ENCODE data around the gene C11orf42. TPM values are rescaled to one million over a fixed set of nuclear protein-coding genes. Genes with fewer than 3 reads are reported as not detected.

Gene C11orf42
- total and polyA plus RNA-seq, 2 donors (not counting 3 experiments of a cell fraction or from before 2014, with no cell fraction given) = not detected

DNA sequence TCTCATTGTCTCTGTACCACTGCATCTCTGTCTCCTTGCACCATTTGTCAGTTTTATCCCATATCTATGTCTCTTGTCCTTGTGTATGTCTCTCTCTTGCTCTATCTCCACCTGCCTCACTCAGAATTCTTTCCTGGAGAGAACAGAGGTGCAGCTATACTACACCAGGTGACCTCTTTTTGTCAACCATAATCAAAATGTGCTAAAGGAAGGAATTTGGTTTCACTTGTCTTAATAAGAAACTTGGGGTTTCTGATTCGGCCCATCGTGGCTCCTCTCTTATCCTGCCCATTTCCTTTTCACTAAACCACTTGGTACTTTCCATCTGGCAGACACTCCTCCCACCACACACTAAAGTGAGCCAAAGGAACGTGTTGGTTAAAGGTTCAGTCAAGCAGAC is 2.0 kb upstream of the C11orf42 start:
- dilution Hi-C loops (cut with MboI; ENCODE audit: extremely low pct_ligation_motif_present, low sequenced_read_pairs) (no loop called here), intact Hi-C loops (cut with micrococcal nuclease) (no loop called here)
- Histone ChIP-seq H3K4me1 (ENCODE audit: control insufficient read depth, extremely low read depth, insufficient read depth, low read length) (no peaks in the 10 kb centered on the region), H3K4me3 (replicated peaks in 1 of 3; ENCODE audit: insufficient read depth in 1 of 3, low read depth in 1 of 3, low read length in 3 of 3) (no peak overlapping the region), H3K27ac (ENCODE audit: insufficient read depth, low read depth, low read length) (no peak overlapping the region), H3K79me2 (ENCODE audit: control insufficient read depth, insufficient read depth, low read length) (no peaks in the 10 kb centered on the region), H3K36me3 (ENCODE audit: control insufficient read depth in 2 of 2, extremely low read depth in 1 of 2, insufficient read depth in 2 of 2, low read length in 2 of 2) (no peaks in the 10 kb centered on the region), H3K27me3 (ENCODE audit: control insufficient read depth in 2 of 2, insufficient read depth in 2 of 2, low read length in 2 of 2) (no peaks in the 10 kb centered on the region), H3K9me3 (replicated peaks; ENCODE audit: control insufficient read depth, insufficient read depth, low read length) (no peaks in the 10 kb centered on the region), H2AFZ (ENCODE audit: low read depth, low read length) (no peak overlapping the region), H4K20me1 (replicated peaks; ENCODE audit: control insufficient read depth, extremely low read depth, insufficient read depth, low read length) (no peaks in the 10 kb centered on the region), H3K9ac (replicated peaks; ENCODE audit: extremely low read depth, insufficient read depth, low read length) (no peak overlapping the region), H3K4me2 (ENCODE audit: insufficient read depth, low read length) (no peak overlapping the region), H3K9me1 (replicated peaks; ENCODE audit: control insufficient read depth, extremely low read depth, insufficient read depth, low read length) (no peaks in the 10 kb centered on the region)
- FAIRE-seq = no peak
- DNase-seq (ENCODE audit: low read depth, low spot score) = no peak
- TF ChIP-seq EZH2 (IDR thresholded peaks at IDR 0.05; ENCODE audit: borderline replicate concordance, low read depth, low read length, severe bottlenecking) = no peak
- TF ChIP-seq JUN (IDR thresholded peaks at IDR 0.05; ENCODE audit: borderline replicate concordance, insufficient read depth, insufficient read length, low read depth) = no peak
- TF ChIP-seq POLR2A (IDR thresholded peaks at IDR 0.05; ENCODE audit: low read depth, low read length) = no peak
- TF ChIP-seq, protein P1, sequence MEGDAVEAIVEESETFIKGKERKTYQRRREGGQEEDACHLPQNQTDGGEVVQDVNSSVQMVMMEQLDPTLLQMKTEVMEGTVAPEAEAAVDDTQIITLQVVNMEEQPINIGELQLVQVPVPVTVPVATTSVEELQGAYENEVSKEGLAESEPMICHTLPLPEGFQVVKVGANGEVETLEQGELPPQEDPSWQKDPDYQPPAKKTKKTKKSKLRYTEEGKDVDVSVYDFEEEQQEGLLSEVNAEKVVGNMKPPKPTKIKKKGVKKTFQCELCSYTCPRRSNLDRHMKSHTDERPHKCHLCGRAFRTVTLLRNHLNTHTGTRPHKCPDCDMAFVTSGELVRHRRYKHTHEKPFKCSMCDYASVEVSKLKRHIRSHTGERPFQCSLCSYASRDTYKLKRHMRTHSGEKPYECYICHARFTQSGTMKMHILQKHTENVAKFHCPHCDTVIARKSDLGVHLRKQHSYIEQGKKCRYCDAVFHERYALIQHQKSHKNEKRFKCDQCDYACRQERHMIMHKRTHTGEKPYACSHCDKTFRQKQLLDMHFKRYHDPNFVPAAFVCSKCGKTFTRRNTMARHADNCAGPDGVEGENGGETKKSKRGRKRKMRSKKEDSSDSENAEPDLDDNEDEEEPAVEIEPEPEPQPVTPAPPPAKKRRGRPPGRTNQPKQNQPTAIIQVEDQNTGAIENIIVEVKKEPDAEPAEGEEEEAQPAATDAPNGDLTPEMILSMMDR (IDR thresholded peaks at IDR 0.05; ENCODE audit: extremely low read depth in 1 of 2, insufficient read depth in 1 of 2, low read depth in 1 of 2, low read length in 2 of 2) = no peak
- ChIA-PET POLR2A (no interaction called here), CTCF (no interaction called here)
- BruUV-seq (replicated peaks) = no TSS peak

DNA sequence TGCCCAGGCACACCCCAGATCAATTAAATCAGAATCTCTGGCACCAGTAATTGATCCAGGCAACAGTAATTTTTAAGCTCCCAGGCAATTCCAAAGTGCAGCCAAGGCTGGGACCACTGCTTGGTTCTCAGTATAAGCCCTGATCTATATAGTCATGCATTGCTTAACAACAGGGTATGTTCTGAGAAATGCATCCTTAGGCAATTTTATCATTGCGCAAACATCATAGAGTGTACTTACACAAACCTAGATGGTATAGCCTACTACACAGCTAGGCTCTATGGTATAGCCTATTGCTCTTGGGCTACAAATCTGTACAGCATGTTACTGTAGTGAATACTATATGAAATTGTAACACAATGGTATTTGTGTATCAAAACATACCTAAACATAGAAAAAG is 651 bp upstream of the C11orf42 start:
- ChIA-PET CTCF (no interaction called here), POLR2A (no interaction called here)
- no peak for DNase-seq (ENCODE audit: low read depth, low spot score)
- no peak for TF ChIP-seq FOS (IDR thresholded peaks at IDR 0.05; ENCODE audit: borderline replicate concordance, insufficient read depth, low read length)
- H3K4me3 ChIP-seq (replicated peaks in 1 of 3; ENCODE audit: insufficient read depth in 1 of 3, low read depth in 1 of 3, low read length in 3 of 3) = no peak overlapping the region
- no peak overlapping the region for H2AFZ ChIP-seq (ENCODE audit: low read depth, low read length)
- no TSS peak for BruUV-seq (replicated peaks)
- H3K27me3 ChIP-seq (ENCODE audit: control insufficient read depth in 2 of 2, insufficient read depth in 2 of 2, low read length in 2 of 2) = no peaks in the 10 kb centered on the region
- dilution Hi-C loops (cut with MboI; ENCODE audit: extremely low pct_ligation_motif_present, low sequenced_read_pairs) = no loop called here
- peaks cover 0 to under 1% of the 10 kb centered on the region in 2 experiments for H3K36me3 ChIP-seq (ENCODE audit: control insufficient read depth in 2 of 2, extremely low read depth in 1 of 2, insufficient read depth in 2 of 2, low read length in 2 of 2)
- no peaks in the 10 kb centered on the region for H3K9me1 ChIP-seq (replicated peaks; ENCODE audit: control insufficient read depth, extremely low read depth, insufficient read depth, low read length)
- H4K20me1 ChIP-seq (replicated peaks; ENCODE audit: control insufficient read depth, extremely low read depth, insufficient read depth, low read length) = no peaks in the 10 kb centered on the region
- FAIRE-seq = no peak
- H3K9me3 ChIP-seq (replicated peaks; ENCODE audit: control insufficient read depth, insufficient read depth, low read length) = no peaks in the 10 kb centered on the region
- H3K4me2 ChIP-seq (ENCODE audit: insufficient read depth, low read length) = no peak overlapping the region
- no peaks in the 10 kb centered on the region for H3K4me1 ChIP-seq (ENCODE audit: control insufficient read depth, extremely low read depth, insufficient read depth, low read length)
- H3K9ac ChIP-seq (replicated peaks; ENCODE audit: extremely low read depth, insufficient read depth, low read length) = no peak overlapping the region
- H3K79me2 ChIP-seq (ENCODE audit: control insufficient read depth, insufficient read depth, low read length) = no peaks in the 10 kb centered on the region
- intact Hi-C loops (cut with micrococcal nuclease) = no loop called here
- H3K27ac ChIP-seq (ENCODE audit: insufficient read depth, low read depth, low read length) = no peak overlapping the region

All from endothelial cell of umbilical vein (primary cell).